ENCODE results near the gene RBPJ. TPM values are rescaled to one million over a fixed set of nuclear protein-coding genes. Genes with fewer than 3 reads are reported as not detected.
A peak's percentile ranks its signal among the peaks of the same experiment; 100 is the strongest.

The RBPJ gene
- total RNA-seq, 6 experiments from 2014 or later: 60.9 to 71.7 (median 69.0) TPM

GRCh38 chr4:26296514-26296913 lies 24.3 kb upstream of the RBPJ start:
- DNase-seq: no peak
- Mint-ChIP-seq H3K27ac (no peak overlapping the region), H3K36me3 (ENCODE audit: low read depth) (no peaks in the 10 kb centered on the region), H3K4me3 (no peak overlapping the region), H3K27me3 (ENCODE audit: insufficient read depth) (no peaks in the 10 kb centered on the region), H3K9me3 (no peaks in the 10 kb centered on the region), H3K4me1 (ENCODE audit: low read depth) (peaks cover 42% of the 10 kb centered on the region)
- no peak for TF ChIP-seq CTCF (IDR thresholded peaks at IDR 0.05)

GRCh38 chr4:26297219-26297618 lies 23.6 kb upstream of the RBPJ start:
- no peaks in the 10 kb centered on the region for H3K27me3 Mint-ChIP-seq (ENCODE audit: insufficient read depth)
- TF ChIP-seq CTCF (IDR thresholded peaks at IDR 0.05): no peak
- no peak overlapping the region for H3K27ac Mint-ChIP-seq

GRCh38 chr4:26298198-26298947 lies 22.4 kb upstream of the RBPJ start:
- H3K27ac Mint-ChIP-seq: peak overlapping the region; percentile 63
- peak overlapping the region; percentile 52 for H3K4me3 Mint-ChIP-seq
- peak; percentile 52 for DNase-seq
- H3K27me3 Mint-ChIP-seq (ENCODE audit: insufficient read depth): no peaks in the 10 kb centered on the region
- H3K36me3 Mint-ChIP-seq (ENCODE audit: low read depth): no peaks in the 10 kb centered on the region
- TF ChIP-seq CTCF (IDR thresholded peaks at IDR 0.05): no peak
- peaks cover 42% of the 10 kb centered on the region for H3K4me1 Mint-ChIP-seq (ENCODE audit: low read depth)
- H3K9me3 Mint-ChIP-seq: no peaks in the 10 kb centered on the region

More at GRCh38 chr4:26297219-26297618, 23.6 kb upstream of the RBPJ start:
- H3K36me3 Mint-ChIP-seq (ENCODE audit: low read depth): no peaks in the 10 kb centered on the region
- H3K4me3 Mint-ChIP-seq: no peak overlapping the region; the same call in 1 of the 2 replicates
- no peak for DNase-seq
- peaks cover 42% of the 10 kb centered on the region for H3K4me1 Mint-ChIP-seq (ENCODE audit: low read depth)
- H3K9me3 Mint-ChIP-seq: no peaks in the 10 kb centered on the region

- Mint-ChIP-seq H3K27me3 (ENCODE audit: insufficient read depth) (no peaks in the 10 kb centered on the region), H3K27ac (no peak overlapping the region), H3K4me1 (ENCODE audit: low read depth) (peaks cover 42% of the 10 kb centered on the region), H3K9me3 (no peaks in the 10 kb centered on the region), H3K4me3 (no peak overlapping the region), H3K36me3 (ENCODE audit: low read depth) (no peaks in the 10 kb centered on the region)
- TF ChIP-seq CTCF (IDR thresholded peaks at IDR 0.05): no peak
- DNase-seq: no peak
These were observed 21.4 kb upstream of the RBPJ start for GRCh38 chr4:26299254-26299882.

- DNase-seq: no peak
- no peak for TF ChIP-seq CTCF (IDR thresholded peaks at IDR 0.05)
- H3K36me3 Mint-ChIP-seq (ENCODE audit: low read depth): no peaks in the 10 kb centered on the region
- H3K27ac Mint-ChIP-seq: no peak overlapping the region; the same call in 1 of the 2 replicates
- no peak overlapping the region for H3K4me3 Mint-ChIP-seq
- peaks cover 42% of the 10 kb centered on the region for H3K4me1 Mint-ChIP-seq (ENCODE audit: low read depth)
- no peaks in the 10 kb centered on the region for H3K9me3 Mint-ChIP-seq
- no peaks in the 10 kb centered on the region for H3K27me3 Mint-ChIP-seq (ENCODE audit: insufficient read depth)
These were observed 20.2 kb upstream of the RBPJ start for GRCh38 chr4:26300314-26301307.
